Stimulated activated CD8-positive, alpha-beta memory T cell treated with anti-CD3 and anti-CD28 coated beads, Interleukin-7, amount 100 ng/mL, for 1 hour (primary cell): ENCODE results near the gene C2orf68.
"Not testable (repeated sequence)": the region's sequence is repeated elsewhere in the genome, so short reads cannot be mapped to it uniquely, and the experiment has no call there.

Source experiments
- DNase-seq, 2 donors: peaks; one replicate each; pipeline ENCODE4 v3.0.0-alpha.2; 2020; ENCODE audit warnings: low read depth in 2 of 2

Gene C2orf68, protein sequence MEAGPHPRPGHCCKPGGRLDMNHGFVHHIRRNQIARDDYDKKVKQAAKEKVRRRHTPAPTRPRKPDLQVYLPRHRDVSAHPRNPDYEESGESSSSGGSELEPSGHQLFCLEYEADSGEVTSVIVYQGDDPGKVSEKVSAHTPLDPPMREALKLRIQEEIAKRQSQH

DNA sequence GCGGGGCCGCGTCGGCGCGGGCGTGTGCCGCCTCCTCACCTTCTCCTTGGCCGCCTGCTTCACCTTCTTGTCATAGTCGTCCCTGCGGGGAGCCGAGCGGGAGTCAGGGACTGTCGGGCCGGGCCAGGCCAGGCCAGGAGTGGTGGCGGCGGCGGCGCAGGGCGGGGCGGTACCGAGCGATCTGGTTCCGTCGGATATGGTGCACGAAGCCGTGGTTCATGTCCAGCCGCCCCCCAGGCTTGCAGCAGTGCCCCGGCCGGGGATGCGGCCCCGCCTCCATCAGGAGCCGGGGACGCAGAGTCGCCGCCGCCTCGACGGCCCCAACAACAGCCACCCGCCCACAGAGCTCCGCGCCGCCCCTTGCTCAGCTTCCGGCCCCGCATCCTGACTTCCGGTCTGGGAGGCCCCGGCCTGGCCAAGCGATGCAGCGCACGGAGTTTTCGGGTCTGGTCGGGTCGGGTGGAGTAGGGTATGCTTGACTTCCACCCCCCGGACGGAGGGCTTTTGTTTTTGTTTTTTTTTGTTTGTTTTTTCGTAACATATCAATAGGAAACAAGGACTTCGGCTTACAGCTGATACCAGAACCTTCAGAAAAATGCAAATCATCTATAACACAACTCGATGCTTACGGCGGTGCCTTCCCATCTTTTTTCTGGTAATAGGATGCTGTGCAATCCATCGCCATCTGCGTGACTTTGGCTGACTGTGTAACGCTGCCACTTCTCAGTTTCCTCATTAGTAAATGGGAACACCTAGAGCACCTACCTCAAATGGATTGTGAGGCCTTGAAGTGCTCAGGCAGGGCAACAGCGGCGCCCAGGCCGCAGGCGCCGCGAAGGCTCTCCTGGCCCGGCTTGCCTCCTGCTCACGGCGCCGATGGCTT is at the start of gene C2orf68:
C2orf68 (minus strand) TSS at position 362 of the 883 bp plus-strand sequence; CDS start at position 280, 82 bp downstream.
- DNase-seq: peak; percentile 64 to 69

DNA sequence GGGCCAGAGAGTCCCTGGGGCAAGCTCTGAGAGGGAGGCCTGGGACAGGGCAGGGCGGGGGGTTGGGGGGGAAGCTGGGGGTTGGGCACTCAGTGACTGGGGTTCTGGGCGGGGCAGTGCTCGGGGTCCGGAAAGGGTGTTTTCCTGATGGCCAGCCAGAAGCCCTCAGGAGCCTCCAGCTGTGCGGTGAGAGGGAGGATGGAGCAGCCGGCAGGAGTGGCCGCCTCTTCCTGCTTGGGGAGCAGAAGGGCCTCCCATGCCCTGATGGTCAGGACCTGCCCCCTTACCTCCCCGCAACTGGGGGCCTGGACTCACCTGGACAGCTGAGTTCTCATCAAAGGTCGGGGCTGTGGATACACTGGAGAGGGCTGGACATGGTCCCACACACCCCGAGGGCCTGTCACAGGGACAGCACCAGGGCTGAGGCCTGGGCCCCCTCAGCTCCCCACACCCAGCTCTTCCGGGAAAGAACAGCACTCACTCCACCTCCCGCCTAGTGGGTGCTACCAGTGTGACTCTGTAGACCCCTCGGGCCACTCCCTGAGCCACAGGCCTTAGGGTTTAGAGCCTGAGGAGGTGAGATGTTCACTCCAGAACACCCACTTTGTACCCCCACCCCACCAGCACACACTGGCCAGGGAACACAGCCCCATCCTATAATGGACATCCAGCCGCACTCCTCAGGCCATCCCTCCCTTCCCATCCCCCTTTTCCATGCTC is 49.4 kb upstream of the C2orf68 start:
- no peak for DNase-seq

DNA sequence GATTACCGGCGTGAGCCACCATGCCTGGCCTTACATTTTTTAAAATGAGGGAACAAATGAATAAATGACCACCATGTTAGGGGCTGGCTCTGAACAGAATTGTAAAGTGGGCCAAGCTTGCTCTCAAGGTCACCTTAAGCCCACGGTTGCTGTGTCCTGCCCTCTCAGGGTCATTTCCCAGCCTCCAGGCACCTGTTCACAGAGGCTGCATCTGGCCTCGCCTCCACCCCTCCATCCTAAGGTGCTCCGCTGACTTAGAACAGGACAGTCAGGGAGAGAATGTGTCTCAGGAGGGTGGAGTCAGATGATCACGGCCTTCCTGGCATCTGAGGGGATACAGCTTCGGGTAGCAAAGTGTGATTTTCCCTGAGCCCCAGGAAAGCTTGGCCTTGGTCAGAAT is 48.9 kb upstream of the C2orf68 start:
- DNase-seq: no peak

DNA sequence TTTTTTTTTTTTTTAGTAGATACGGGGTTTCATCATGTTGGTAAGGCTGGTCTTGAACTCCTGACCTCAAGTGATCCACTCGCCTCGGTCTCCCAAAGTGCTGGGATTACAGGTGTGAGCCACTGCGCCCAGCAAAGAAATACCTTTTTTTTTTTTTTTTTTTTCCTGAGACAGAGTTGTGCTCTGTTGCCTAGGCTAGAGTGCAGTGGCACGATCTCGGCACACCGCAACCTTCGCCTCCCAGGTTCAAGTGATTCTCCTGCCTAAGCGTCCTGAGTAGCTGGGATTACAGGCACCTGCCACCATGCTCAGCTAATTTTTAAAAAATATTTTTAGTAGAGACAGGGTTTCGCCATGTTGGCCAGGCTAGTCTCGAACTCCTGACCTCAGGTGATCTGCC is 48.4 kb upstream of the C2orf68 start:
- DNase-seq: not testable (repeated sequence)

DNA sequence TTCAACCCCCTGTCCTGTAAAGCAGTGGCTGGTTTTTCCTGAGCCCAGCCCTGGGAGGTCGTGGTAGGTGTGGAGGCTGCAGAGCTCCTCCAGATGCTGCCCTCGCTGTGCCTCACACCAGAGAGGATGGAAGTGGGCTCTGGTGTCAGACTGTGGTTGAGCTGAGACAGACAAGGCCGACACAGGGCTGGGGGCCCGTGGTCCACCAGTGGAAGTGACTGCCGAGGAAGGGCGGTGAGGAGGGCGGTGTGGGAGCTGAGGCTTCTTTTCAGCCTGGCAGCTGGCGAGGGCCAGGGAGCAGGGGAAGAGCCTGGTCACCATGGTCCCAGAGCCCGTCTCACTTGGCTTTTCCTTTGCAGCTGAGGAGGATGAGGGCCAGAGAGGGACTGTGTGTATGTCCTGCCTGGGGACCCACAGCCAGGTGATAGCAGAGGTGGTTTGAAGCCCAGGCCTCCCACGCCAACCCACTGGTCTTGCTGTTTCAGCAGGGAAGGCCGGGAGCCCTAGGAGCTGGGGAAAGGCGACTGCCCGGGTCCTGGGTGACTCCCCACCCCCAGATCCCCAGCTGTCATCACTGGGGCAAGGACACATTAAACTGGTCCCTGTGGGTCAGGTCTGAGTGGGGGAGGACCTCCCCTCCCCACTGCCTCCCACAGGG is 47.6 kb upstream of the C2orf68 start:
- DNase-seq: no peak

DNA sequence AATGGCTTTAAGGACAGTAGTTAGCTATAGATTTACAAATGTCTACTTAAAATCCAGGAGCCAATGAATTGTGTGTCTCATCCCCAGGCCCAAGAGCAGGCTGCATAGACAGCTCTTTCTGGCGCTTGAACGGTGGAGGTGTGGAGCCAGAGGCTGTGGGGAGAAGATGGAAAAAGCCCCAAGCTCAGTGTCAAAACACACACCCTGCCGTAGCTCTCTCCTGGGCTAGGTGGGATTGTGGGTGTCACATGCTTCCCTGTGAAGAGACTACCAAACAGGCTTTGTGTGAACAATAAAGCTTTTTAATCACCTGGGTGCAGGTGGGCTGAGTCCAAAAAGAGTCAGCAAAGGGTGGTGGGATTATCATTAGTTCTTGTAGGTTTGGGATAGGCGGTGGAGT is 45.5 kb upstream of the C2orf68 start:
- not testable (repeated sequence) for DNase-seq

DNA sequence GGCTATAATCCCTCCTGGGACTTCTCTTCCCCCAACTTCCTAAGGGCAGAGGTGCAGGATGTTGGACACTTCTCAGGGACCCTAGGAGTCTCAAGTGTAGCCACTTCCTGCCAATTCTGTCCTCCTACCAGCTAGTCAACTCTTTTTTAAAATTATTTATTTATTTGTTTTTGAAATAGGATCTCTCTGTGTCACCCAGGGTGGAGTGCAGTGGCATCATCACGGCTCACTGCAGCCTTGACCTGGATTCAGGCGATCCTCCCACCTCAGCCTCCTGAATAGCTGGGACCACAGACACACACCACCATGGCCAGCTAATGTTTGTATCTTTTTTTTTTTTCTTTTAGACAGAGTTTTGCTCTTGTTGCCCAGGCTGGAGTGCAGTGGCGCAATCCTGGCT is 44.6 kb upstream of the C2orf68 start:
- DNase-seq: no peak

DNA sequence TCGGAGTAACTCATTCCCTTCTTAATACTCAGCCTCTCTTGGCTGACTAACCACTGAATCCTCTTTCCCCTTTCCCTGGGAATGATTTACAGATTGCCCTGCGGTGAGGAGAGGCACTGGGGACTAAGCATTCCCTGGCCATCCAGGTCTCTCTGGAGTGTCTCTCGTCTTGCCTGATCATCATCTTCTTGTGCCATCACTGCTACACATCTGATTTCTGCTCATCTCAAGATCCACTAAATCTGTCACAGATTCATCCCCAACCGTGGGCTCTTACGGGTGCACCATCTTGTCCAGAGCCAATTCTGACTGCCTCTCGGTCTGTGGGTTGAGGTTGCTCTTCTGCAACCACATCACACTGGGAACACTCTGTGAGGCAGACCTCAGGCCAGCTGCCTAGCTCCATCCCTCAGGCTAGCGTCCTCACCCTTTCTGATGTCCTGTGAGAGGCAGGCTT is 44.1 kb upstream of the C2orf68 start:
- DNase-seq: no peak

DNA sequence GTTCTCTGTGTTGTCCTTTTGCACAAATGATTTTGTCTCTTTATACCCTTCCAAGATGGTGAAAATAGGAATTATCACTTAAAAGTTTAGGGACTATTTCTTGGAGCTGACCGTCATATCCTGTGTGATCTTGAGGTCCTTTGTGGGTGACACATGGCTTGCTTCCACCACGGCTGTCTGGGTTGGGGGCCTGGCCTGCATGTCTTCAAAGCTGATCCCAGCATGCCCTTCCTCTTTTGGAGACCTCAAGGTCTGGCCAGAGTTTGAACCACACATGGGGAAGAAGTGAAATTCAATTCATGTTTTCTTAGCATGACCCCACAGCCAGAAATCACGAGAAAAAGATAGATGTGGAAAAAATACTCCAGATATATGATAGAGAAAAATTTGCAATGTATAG is 42.1 kb upstream of the C2orf68 start:
- DNase-seq: no peak

DNA sequence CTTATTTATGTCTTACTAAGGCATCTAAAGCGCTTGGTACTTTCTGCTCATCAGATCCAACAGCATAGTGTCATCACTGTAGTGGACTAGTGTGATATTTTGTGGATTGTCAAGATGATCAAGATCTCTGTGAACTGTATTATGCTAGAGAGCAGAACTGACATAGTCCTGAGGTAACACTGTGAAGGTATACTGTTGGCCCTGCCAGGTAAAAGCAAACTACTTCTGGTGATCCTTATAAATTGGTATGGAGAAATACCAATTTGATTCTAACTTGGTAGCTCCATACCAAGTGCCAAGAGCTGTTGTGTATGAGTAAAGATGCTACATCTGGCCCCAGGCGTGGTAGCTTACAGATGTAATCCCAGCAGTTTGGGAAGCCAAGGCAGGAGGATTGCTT is 40.2 kb upstream of the C2orf68 start:
- no peak for DNase-seq

DNA sequence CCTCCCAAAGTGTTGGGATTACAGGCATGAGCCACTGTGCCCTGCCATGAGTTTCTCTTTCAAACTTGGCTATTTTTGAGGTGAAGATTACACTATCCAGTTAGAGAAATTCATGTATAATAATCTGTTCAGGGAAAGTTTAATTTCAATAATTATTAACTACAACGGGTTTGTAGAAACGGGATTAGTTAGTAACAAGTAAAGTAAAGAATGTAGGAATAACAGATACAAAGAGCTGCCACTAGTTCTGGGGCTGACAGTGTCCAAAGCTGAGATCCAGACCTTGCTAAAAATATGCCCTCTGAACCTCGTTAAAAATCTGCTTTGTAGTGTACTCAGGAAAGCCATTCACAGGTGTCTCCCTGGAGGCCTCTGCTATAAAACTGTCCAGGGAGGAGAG is 39.2 kb upstream of the C2orf68 start:
- DNase-seq: no peak

DNA sequence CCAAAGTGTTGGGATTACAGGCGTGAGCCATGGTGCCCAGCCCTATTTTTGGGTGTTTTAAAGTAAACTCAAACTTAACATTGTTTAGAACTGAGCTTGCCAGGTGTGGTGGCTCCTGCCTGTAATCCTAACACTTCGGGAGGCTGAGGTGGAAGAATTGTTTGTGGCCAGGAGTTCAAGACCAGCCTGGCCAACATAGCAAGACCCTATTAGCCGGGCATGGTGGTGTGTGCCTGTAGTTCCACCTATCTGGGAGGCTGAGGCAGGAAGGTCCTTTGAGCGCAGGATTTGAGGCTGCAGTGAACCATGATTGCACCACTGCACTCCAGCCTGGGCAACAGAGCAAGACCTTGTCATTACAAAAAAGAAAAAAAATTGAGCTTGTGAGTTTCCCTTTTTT is 38.6 kb upstream of the C2orf68 start:
- DNase-seq: no peak

DNA sequence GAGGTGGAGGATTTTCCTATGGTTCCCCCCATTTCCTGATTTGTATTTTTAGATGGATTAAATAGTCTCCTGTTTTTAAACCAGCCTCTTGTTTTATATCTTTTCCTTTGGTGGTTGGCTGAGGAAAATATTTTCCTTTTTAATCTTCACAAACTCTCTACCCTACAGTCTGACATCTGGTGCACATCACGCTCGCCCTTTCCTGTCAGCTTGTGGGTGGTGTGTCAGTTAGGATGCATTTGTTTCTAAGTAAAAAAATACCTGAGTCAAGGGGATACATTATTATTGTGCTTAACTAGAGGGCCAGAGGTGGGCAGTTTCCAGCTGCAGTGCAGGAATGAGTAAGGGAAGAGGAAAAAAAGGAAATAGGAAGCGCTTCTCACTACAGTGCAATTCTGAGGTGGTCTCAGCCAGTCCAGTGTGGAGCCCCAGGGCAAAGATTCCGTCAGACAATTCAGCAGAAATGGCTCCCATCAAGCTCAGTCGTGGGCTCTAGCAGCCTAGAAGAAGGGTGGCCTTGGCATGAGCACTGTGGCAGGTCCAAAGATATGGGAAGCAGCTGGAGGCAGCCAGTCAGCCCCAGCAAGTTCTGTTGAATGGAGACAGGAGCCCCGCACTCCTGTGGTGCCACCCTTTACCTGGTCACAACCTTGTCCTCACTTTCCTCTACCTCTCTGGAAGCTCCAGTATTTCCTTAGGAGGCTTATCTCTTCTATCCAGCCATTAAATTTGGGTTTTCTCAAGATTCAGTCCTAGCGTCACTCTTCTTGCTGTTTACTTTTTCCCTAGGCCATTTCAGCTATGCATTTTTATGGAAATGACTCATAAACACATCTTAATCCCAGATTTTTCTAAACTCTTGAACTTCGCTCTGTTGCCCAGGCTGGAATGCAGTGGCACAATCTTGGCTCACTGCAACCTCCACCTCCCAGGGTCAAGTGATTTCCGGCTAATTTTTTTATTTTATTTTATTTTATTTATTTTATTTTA is 37.6 kb upstream of the C2orf68 start:
- no peak for DNase-seq

DNA sequence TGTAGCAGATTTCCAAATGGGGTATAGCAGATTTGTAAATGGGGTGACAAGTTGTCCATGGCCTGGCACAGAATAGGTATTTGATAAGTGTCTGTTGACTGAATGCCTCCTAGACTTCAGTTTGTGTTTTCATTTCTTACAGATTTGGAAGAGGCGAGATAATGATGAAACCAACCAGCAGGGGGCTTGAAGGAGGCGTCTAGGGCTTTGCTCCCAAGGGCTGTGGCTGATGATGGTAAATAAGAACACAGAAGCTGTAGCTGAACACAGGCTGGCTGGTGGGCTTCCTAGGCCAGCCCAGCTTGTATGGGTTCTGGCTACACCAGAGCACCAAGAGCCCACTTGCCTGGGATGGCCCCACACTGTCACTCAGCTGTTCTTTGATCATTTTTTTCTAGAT is 36.8 kb upstream of the C2orf68 start:
- no peak for DNase-seq

DNA sequence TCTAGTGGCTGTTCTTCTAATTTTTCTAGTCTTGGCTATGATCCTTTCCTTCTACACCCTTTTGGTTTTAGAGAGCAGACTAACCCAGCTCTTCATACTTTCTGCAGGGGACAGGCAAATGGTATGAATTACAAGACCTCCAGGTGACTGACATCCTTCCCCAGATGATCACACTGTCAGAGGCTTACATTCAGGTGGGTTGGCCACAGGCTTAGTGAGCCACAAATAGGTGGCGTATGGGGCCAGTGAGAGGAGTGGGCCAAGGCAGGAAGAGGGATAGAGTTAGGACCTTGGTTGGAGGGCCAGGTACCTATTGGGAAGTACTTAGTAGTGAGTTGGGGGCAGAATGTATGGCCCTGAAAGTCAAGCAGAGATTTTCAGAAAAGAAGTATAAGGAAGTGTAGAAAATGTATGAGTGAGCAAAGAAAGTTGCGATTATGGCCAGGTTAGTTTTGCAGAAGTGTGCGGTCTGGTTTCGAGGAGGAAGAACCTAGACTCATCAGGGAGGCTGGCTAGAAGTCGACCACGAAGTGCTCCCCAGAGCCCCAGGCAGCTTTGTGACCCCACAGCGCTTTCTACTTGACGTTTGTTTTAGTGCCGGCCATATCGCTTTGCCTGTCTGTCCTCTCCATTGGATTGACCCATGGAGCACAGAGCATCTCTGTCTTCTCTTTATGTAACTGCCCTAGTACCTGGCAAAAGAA is 36.1 kb upstream of the C2orf68 start:
- no peak for DNase-seq

DNA sequence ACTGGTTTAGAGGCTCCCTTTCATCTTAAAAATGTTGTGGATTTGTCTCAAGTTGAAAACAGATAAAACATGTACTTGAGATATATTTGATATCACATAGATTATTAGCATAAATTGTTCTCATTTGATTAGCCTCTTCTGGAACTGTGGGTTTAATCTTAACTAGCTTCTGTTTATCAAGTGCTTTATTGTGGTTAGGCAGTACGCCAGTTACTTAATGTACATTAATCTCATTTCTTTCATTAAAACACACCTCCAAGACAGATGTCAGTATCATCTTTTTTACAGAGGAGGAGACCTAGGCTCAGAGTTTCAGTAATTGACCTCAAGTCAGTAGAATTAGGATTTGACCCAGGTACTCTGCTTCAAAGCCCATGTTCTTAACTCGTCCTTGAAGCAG is 34.3 kb upstream of the C2orf68 start:
- no peak for DNase-seq

DNA sequence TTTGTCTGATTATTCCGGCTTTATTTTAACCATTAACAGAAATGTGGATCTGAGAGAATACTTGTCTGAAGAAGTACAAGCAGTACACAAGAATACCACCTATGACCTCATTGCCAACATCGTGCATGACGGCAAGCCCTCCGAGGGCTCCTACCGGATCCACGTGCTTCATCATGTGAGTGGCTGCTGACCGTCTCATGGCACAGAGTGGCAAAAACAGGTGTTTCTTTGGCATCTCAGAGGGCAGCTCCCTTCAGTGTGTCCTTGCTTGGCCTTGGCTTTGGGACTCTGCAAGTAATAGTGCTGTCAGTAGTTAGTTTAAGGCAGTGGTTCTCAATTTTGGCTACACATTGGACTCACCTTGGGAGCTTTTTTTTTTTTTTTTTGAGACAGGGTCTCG is 33.0 kb upstream of the C2orf68 start:
- DNase-seq: no peak

DNA sequence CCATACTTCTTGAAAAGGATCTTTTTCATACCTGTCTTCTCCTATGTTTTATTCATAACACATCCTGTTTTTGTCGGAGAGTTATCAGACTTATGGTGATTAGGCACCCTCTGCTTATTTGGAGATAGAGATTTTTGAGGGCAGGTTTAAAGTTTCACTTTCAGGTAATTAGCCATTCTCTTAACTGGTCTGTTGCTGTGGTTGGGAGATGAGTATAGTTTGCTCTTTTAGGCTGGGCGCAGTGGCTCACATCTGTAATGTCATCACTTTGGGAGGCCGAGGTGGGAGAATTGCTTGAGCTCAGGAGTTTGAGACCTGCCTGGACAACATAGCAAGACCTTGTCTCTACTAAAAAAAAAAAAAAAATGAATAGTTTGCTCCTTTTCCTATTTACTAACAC is 30.9 kb upstream of the C2orf68 start:
- no peak for DNase-seq

DNA sequence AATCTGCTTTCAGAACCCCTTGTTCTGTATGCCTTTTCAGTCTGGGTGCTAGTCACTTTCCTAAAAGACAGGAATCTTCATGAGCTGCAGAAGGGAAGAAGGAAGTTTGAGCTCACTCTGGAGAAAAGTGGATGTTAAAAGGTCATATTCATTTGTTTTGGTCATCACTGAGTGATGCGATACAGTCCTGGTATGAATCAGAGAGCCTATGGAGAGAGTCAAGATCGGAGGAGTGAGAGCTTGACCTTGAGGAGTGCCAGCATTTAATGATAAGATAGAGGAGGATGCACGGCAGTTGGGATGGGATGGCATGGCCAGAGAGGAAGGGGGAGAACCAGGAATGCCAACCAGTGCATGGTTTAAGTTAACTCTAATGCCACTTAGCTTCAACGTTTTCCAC is 23.8 kb upstream of the C2orf68 start:
- DNase-seq: no peak

DNA sequence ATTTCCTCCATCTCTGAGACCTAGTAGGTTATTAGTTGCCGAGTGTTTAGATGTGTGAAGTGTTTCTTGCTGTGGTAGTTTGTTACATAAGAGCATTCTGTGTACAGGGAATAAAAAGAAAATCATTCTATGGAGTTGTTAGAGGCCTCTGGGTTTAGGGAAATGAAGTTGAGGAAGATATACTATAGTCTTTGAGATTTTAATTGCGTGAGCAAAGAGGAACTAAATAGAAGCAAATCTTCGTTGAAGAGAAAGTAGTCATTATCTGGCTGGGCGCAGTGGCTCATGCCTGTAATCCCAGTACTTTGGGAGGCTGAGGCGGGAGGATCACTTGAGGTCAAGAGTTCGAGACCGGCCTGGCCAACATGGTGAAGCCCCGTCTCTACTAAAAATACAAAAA is 23.1 kb upstream of the C2orf68 start:
- DNase-seq: no peak
